ENCODE data around the gene DNAAF1. TPM values are rescaled to one million over a fixed set of nuclear protein-coding genes. Genes with fewer than 3 reads are reported as not detected.

Gene DNAAF1
- total RNA-seq, 1 donor from 2014 or later: not detected

DNA sequence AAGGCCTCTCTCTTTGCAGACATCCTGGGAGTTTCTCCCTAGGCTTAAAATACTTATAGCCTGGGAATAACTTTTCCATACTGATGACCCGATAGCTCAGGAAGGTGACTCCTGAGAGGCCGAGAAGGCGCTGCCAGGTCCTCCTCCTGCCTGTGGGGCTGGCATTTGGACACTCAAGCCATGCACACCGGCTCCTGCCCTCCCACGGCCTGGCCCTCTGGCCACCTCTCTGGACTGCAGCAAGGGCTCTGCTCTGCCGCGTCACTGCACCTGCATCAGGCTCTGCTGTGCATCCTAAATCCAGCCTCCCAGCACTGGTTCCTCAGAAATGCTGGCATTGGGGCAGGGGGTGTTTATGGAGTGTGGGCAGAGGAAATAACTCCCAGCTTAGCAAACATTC lies 80.5 kb downstream of the DNAAF1 start:
- no peak for TF ChIP-seq CTCF (IDR thresholded peaks at IDR 0.05)
- H3K9me3 Mint-ChIP-seq (ENCODE audit: unreplicated experiment): no peaks in the 10 kb centered on the region
- no peaks in the 10 kb centered on the region for H3K36me3 Mint-ChIP-seq (ENCODE audit: unreplicated experiment)
- no peak overlapping the region for H3K4me3 Mint-ChIP-seq (ENCODE audit: unreplicated experiment)
- DNase-seq (ENCODE audit: extremely low spot score, unreplicated experiment): no peak
- H3K4me1 Mint-ChIP-seq (ENCODE audit: unreplicated experiment): peaks cover 21% of the 10 kb centered on the region
- H3K27me3 Mint-ChIP-seq (ENCODE audit: unreplicated experiment): peaks cover 44% of the 10 kb centered on the region
- no peak overlapping the region for H3K27ac Mint-ChIP-seq (ENCODE audit: unreplicated experiment)

GRCh38 chr16:84226026-84226425 lies 80.9 kb downstream of the DNAAF1 start:
- Mint-ChIP-seq H3K4me3 (ENCODE audit: unreplicated experiment) (no peak overlapping the region), H3K4me1 (ENCODE audit: unreplicated experiment) (peaks cover 21% of the 10 kb centered on the region), H3K36me3 (ENCODE audit: unreplicated experiment) (no peaks in the 10 kb centered on the region), H3K9me3 (ENCODE audit: unreplicated experiment) (no peaks in the 10 kb centered on the region), H3K27ac (ENCODE audit: unreplicated experiment) (no peak overlapping the region), H3K27me3 (ENCODE audit: unreplicated experiment) (peaks cover 44% of the 10 kb centered on the region)
- no peak for DNase-seq (ENCODE audit: extremely low spot score, unreplicated experiment)
- TF ChIP-seq CTCF (IDR thresholded peaks at IDR 0.05): no peak

Other genes with a start within 250 kb of the DNAAF1 start
- 5.2 and 5.3 TPM in 2 replicates for gene MLYCD, start 246.2 kb upstream of the DNAAF1 start, total RNA-seq
- gene OSGIN1, start 192.1 kb upstream of the DNAAF1 start, total RNA-seq: 1.2 and 1.3 TPM in 2 replicates
- gene NECAB2, start 177.1 kb upstream of the DNAAF1 start, total RNA-seq: 0.21 TPM in 1 of 2 replicates, not detected in the other
- not detected in 2 replicates for gene SLC38A8, start 102.5 kb upstream of the DNAAF1 start, total RNA-seq
- 130 and 136 TPM in 2 replicates for gene MBTPS1, start 28.4 kb upstream of the DNAAF1 start, total RNA-seq
- 18.0 and 20.7 TPM in 2 replicates for gene HSDL1, start 131 bp upstream of the DNAAF1 start, total RNA-seq
- gene TAF1C, start 41.7 kb downstream of the DNAAF1 start, total RNA-seq: 46.1 and 47.9 TPM in 2 replicates
- gene ADAD2, start 45.8 kb downstream of the DNAAF1 start, total RNA-seq: not detected in 2 replicates
- gene KCNG4, start 94.7 kb downstream of the DNAAF1 start, total RNA-seq: not detected in 2 replicates
- gene WFDC1, start 149.6 kb downstream of the DNAAF1 start, total RNA-seq: 0.24 TPM in 2 replicates
- gene ATP2C2, start 223.2 kb downstream of the DNAAF1 start, total RNA-seq: not detected in 2 replicates